Panc1 (cell line): Measurements from ENCODE around the gene ELMO1. TPM values are rescaled to one million over a fixed set of nuclear protein-coding genes. Genes with fewer than 3 reads are reported as not detected.

Source experiments
- ATAC-seq: fragments of 200-7000 bp; cut with Tn5 transposase; 2 replicates; pipeline ENCODE4 v1.9.1; 2020; ENCODE audit warnings: mild to moderate bottlenecking, moderate library complexity
- BruUV-seq: library from RNA; stranded (reverse); fragments of 400-500 nt; replicated peaks from 2 replicates; lab custom pipeline; 2021; lab: Mats Ljungman, UMichigan
- CTCF ChIA-PET: fragments of 300-600 bp; sonication (Branson Sonifier 250); formaldehyde crosslinking; loops from one replicate; lab custom pipeline; 2022; ENCODE audit warnings: antibody characterized with exemption; lab: Charles Lee
- POLR2A ChIA-PET: fragments of 300-600 bp; sonication (Branson Sonifier 250); formaldehyde crosslinking; loops from one replicate; lab custom pipeline; 2022; ENCODE audit warnings: antibody characterized with exemption; lab: Charles Lee
- DNase-seq: peaks from one replicate; pipeline ENCODE4 v3.0.0-alpha.2; 2010; ENCODE audit warnings: low read depth, low spot score
- H3K27ac ChIP-seq: 2 replicates; pipeline ENCODE4 v1.5.1; 2011; ENCODE audit warnings: mild to moderate bottlenecking, low read length, inconsistent platforms
- H3K27me3 ChIP-seq: fragments of 200-500 bp; sonication (Bioruptor generic); 2 replicates; pipeline ENCODE4 v1.6.0; 2014; ENCODE audit warnings: low read length, inconsistent platforms; ENCODE audit not compliant: control insufficient read depth, insufficient read depth
- H3K36me3 ChIP-seq: fragments of 200-500 bp; sonication (Bioruptor generic); 2 replicates; pipeline ENCODE4 v1.5.1; 2014; ENCODE audit warnings: inconsistent platforms, mild to moderate bottlenecking, low read length, moderate library complexity; ENCODE audit not compliant: control insufficient read depth, insufficient read depth
- H3K4me1 ChIP-seq: 2 replicates; pipeline ENCODE4 v1.5.1; 2011; ENCODE audit warnings: inconsistent platforms, mild to moderate bottlenecking, low read length, moderate library complexity; ENCODE audit not compliant: control insufficient read depth, insufficient read depth
- H3K4me3 ChIP-seq, 2 experiments: 2 replicates each; pipeline ENCODE4 v1.5.1; 2011 to 2012; ENCODE audit warnings: low read depth in 2 of 2, low read length in 2 of 2, mild to moderate bottlenecking in 2 of 2, inconsistent platforms in 1 of 2, moderate library complexity in 1 of 2
- H3K9me3 ChIP-seq: fragments of 200-500 bp; sonication (Bioruptor generic); 2 replicates; pipeline ENCODE4 v1.5.1; 2014; ENCODE audit warnings: low read depth, mild to moderate bottlenecking, inconsistent platforms, low read length, moderate library complexity; ENCODE audit not compliant: control insufficient read depth, insufficient read depth
- CTCF ChIP-seq: fragments of 450-650 bp; IDR thresholded peaks from 2 replicates; pipeline ENCODE4 v1.5.1; 2017; ENCODE audit warnings: mild to moderate bottlenecking
- POLR2AphosphoS5 ChIP-seq: IDR thresholded peaks from 2 replicates; pipeline ENCODE4 v1.6.1; 2012; ENCODE audit warnings: mild to moderate bottlenecking, low read depth, low read length, moderate library complexity
- REST ChIP-seq, 2 experiments: IDR thresholded peaks; 2 replicates each; pipeline ENCODE4 v1.6.1; 2011 to 2012; ENCODE audit warnings: low read depth in 2 of 2, control low read depth in 1 of 2, low read length in 1 of 2, mild to moderate bottlenecking in 1 of 2, moderate library complexity in 1 of 2; ENCODE audit not compliant: insufficient read depth in 1 of 2
- SIN3A ChIP-seq: IDR thresholded peaks from 2 replicates; pipeline ENCODE4 v1.6.1; 2012; ENCODE audit warnings: low read depth, mild to moderate bottlenecking, low read length, moderate library complexity, borderline replicate concordance; ENCODE audit not compliant: insufficient read depth
- TCF7L2 ChIP-seq: IDR thresholded peaks from 2 replicates; pipeline ENCODE4 v1.6.1; 2011; ENCODE audit warnings: mild to moderate bottlenecking, low read depth, low read length, inconsistent platforms
- in situ Hi-C: cut with HindIII; loops from 2 replicates; pipeline ENCODE4 v1.10.0; 2016; ENCODE audit warnings: low sequenced_read_pairs, low pct_unique_long_range_greater_than_20kb
- intact Hi-C: fragments of 100-400 bp; cut with micrococcal nuclease; formaldehyde crosslinking; loops from one replicate; pipeline ENCODE4 v1.10.0; 2022; ENCODE audit not compliant: unreplicated experiment
- total RNA-seq: library from RNA; stranded (reverse); gene quantifications from one replicate; pipeline ENCODE4 v1.2.1, GENCODE V29; 2021; ENCODE audit not compliant: unreplicated experiment

The ELMO1 gene
- total RNA-seq, 1 experiment from 2014 or later, result 0.80 TPM

DNA sequence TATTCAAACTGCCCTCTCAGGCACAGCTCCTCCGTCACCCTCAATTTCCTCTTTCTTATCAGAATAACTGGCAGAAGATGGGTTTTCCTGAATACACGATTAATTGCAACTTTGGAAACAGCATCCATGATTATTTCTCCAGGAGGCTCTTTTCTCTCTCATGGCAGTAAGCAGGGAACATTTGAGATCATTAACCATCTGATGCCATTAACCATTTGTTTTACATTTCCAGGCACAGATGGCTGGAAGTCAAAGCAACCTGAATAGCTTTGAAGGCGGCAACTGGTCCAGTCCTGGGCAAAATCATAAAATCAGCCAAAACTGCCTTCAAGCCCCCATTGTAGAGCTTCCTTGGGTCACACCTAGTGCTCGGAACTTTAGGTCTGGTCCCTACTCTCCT, 434.9 kb downstream of the ELMO1 start:
- TF ChIP-seq POLR2AphosphoS5, result no peak
- no peak for TF ChIP-seq TCF7L2
- no peak for TF ChIP-seq CTCF
- no peak for TF ChIP-seq REST (IDR thresholded peaks at IDR 0.05; ENCODE audit: insufficient read depth in 1 of 2, low read depth in 2 of 2, low read length in 1 of 2)
- no peak for TF ChIP-seq SIN3A
- ChIA-PET CTCF (no interaction called here), POLR2A (no interaction called here)
- in situ Hi-C loops, result no loop called here
- ATAC-seq, result no peak
- no peaks in the 10 kb centered on the region for H3K4me1 ChIP-seq
- no peak overlapping the region for H3K27ac ChIP-seq
- no peaks in the 10 kb centered on the region; the same call in 1 of the 2 replicates for H3K9me3 ChIP-seq
- no peaks in the 10 kb centered on the region for H3K27me3 ChIP-seq
- BruUV-seq, result no TSS peak
- no peaks in the 10 kb centered on the region for H3K36me3 ChIP-seq
- intact Hi-C loops, result no loop called here
- no peak for DNase-seq
- H3K4me3 ChIP-seq, result no peak overlapping the region

GRCh38 chr7:37011151-37011890, 437.3 kb downstream of the ELMO1 start:
- no peak for ATAC-seq

More at GRCh38 chr7:37011151-37011890, 437.3 kb downstream of the ELMO1 start:
- ChIA-PET POLR2A (no interaction called here), CTCF (no interaction called here)
- no peaks in the 10 kb centered on the region for H3K9me3 ChIP-seq
- TF ChIP-seq POLR2AphosphoS5 (no peak), CTCF (no peak), REST (IDR thresholded peaks at IDR 0.05; ENCODE audit: insufficient read depth in 1 of 2, low read depth in 2 of 2, low read length in 1 of 2) (no peak), TCF7L2 (no peak), SIN3A (no peak)
- no peak overlapping the region for H3K4me3 ChIP-seq
- H3K27ac ChIP-seq, result no peak overlapping the region
- H3K27me3 ChIP-seq, result no peaks in the 10 kb centered on the region
- BruUV-seq, result no TSS peak
- H3K36me3 ChIP-seq, result no peaks in the 10 kb centered on the region
- DNase-seq, result no peak
- H3K4me1 ChIP-seq, result no peaks in the 10 kb centered on the region
- in situ Hi-C loops (no loop called here), intact Hi-C loops (no loop called here)
